Activated T-helper 1 cell treated with anti-CD3 and anti-CD28 coated beads, Interleukin-2, amount 50 U/mL, for 16 hours (primary cell): Measurements from ENCODE around the gene NDUFB4.
"Not testable (repeated sequence)": the region's sequence is repeated elsewhere in the genome, so short reads cannot be mapped to it uniquely, and the experiment has no call there.

Source experiments
- DNase-seq, 2 donors: peaks; one replicate each; pipeline ENCODE4 v3.0.0-alpha.2; 2020; ENCODE audit warnings: low read depth in 1 of 2, low spot score in 1 of 2

Gene NDUFB4

GRCh38 chr3:120636795-120637401 is 40.8 kb downstream of the NDUFB4 start:
- DNase-seq = no peak

- no peak for DNase-seq
Observed at GRCh38 chr3:120637851-120638559, 41.9 kb downstream of the NDUFB4 start.

- not testable (repeated sequence) for DNase-seq
Observed at GRCh38 chr3:120638820-120639219, 42.7 kb downstream of the NDUFB4 start.

- no peak for DNase-seq
Observed at GRCh38 chr3:120640231-120640630, 44.1 kb downstream of the NDUFB4 start.

- no peak for DNase-seq
Observed at GRCh38 chr3:120641696-120642246, 45.6 kb downstream of the NDUFB4 start.

GRCh38 chr3:120642368-120642948 is 46.3 kb downstream of the NDUFB4 start:
- no peak for DNase-seq

- no peak for DNase-seq
Observed at GRCh38 chr3:120645083-120645845, 49.1 kb downstream of the NDUFB4 start.

GRCh38 chr3:120646771-120647432 is 50.8 kb downstream of the NDUFB4 start:
- no peak for DNase-seq

GRCh38 chr3:120648290-120648689 is 52.2 kb downstream of the NDUFB4 start:
- no peak for DNase-seq

GRCh38 chr3:120649830-120650233 is 53.7 kb downstream of the NDUFB4 start:
- DNase-seq = no peak

- no peak for DNase-seq
Observed at GRCh38 chr3:120650311-120650710, 54.2 kb downstream of the NDUFB4 start.
